A549 (cell line): ENCODE measurements around the gene REXO5.

Source experiments
- EHF ChIP-seq: fragments of 250-450 bp; sonication (Bioruptor Pico); IDR thresholded peaks from 2 replicates; pipeline ENCODE4 v1.5.0; 2020; ENCODE audit warnings: mild to moderate bottlenecking
- EP300 ChIP-seq, 2 experiments: fragments of >200 bp; sonication (Bioruptor Twin); formaldehyde crosslinking; IDR thresholded peaks; 2 replicates in 1 of 2; 3 replicates in 1 of 2; pipeline ENCODE4 v1.6.1; 2016 to 2017
- ESRRA ChIP-seq: fragments of 150-350 bp; IDR thresholded peaks from 2 replicates; pipeline ENCODE4 v1.6.1; 2014; ENCODE audit warnings: mild to moderate bottlenecking, low read length, borderline replicate concordance
- HOXA7 ChIP-seq: fragments of 250-450 bp; sonication (Bioruptor Pico); IDR thresholded peaks from 2 replicates; pipeline ENCODE4 v1.5.0; 2020; ENCODE audit warnings: mild to moderate bottlenecking, moderate library complexity
- JUNB ChIP-seq: fragments of >200 bp; sonication (Bioruptor Twin); formaldehyde crosslinking; IDR thresholded peaks from 2 replicates; pipeline ENCODE4 v1.6.1; 2016
- KDM1A ChIP-seq: fragments of 200-600 bp; sonication (generic); IDR thresholded peaks from 2 replicates; pipeline ENCODE4 v1.6.1; 2016; ENCODE audit warnings: low read depth, mild to moderate bottlenecking
- MAFK ChIP-seq: fragments of 450-650 bp; IDR thresholded peaks from 2 replicates; pipeline ENCODE4 v1.6.1; 2014; ENCODE audit not compliant: partially characterized antibody
- POLR2A ChIP-seq: IDR thresholded peaks from 2 replicates; pipeline ENCODE4 v1.6.1; 2012; ENCODE audit warnings: mild to moderate bottlenecking, low read length
- RCOR1 ChIP-seq: fragments of 150-350 bp; IDR thresholded peaks from 2 replicates; pipeline ENCODE4 v1.6.1; 2014; ENCODE audit warnings: antibody characterized with exemption, low read length, low read depth
- TF ChIP-seq, protein P1 (sequence below): fragments of >200 bp; sonication (Bioruptor Twin); formaldehyde crosslinking; IDR thresholded peaks from 3 replicates; pipeline ENCODE4 v1.5.1; 2016
- TF ChIP-seq, protein P2 (sequence below): IDR thresholded peaks from 2 replicates; pipeline ENCODE4 v1.6.1; 2012

DNA sequence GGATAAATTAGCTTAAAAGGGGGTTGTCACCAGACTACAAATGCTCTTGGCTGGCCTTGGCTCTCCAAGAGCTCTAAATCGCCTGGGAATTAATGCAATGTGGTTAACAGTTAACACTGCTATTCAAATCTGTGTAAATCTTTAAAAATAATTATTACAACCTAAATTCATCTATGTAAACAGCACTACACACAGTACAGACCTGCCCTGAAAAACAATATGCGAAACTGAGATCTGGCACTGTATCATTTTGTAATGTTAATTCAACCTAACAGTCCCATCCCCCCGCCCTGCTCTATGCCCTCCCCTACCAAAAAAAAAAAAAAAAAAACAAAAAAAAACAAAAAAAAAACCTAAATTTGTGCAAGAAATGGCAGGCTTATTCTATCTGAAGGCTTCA is 52.9 kb downstream of the REXO5 start:
- TF ChIP-seq RCOR1: no peak
- TF ChIP-seq POLR2A: no peak
- TF ChIP-seq, protein P1, sequence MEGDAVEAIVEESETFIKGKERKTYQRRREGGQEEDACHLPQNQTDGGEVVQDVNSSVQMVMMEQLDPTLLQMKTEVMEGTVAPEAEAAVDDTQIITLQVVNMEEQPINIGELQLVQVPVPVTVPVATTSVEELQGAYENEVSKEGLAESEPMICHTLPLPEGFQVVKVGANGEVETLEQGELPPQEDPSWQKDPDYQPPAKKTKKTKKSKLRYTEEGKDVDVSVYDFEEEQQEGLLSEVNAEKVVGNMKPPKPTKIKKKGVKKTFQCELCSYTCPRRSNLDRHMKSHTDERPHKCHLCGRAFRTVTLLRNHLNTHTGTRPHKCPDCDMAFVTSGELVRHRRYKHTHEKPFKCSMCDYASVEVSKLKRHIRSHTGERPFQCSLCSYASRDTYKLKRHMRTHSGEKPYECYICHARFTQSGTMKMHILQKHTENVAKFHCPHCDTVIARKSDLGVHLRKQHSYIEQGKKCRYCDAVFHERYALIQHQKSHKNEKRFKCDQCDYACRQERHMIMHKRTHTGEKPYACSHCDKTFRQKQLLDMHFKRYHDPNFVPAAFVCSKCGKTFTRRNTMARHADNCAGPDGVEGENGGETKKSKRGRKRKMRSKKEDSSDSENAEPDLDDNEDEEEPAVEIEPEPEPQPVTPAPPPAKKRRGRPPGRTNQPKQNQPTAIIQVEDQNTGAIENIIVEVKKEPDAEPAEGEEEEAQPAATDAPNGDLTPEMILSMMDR: no peak
- TF ChIP-seq, protein P2, sequence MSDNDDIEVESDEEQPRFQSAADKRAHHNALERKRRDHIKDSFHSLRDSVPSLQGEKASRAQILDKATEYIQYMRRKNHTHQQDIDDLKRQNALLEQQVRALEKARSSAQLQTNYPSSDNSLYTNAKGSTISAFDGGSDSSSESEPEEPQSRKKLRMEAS: no peak
- no peak for TF ChIP-seq ESRRA
- no peak for TF ChIP-seq EHF (CRISPR knock-in tag)
- no peak for TF ChIP-seq KDM1A
- TF ChIP-seq HOXA7 (CRISPR knock-in tag): no peak
- no peak for TF ChIP-seq EP300 (IDR thresholded peaks at IDR 0.05)
- TF ChIP-seq MAFK: no peak
- TF ChIP-seq JUNB: no peak
